ENCODE data around the gene PKNOX2.

GRCh38 chr11:125325196-125325595 lies 160.6 kb downstream of the PKNOX2 start:
- TF ChIP-seq RFX5 (IDR thresholded peaks at IDR 0.05; ENCODE audit: low read depth, low read length) (no peak), SRF (CRISPR knock-in tag; IDR thresholded peaks at IDR 0.05) (no peak), USF1 (CRISPR knock-in tag; IDR thresholded peaks at IDR 0.05) (no peak), CTCF (IDR thresholded peaks at IDR 0.05 in 2 of 3, conservative IDR thresholded peaks at IDR 0.05 in 1 of 3; ENCODE audit: insufficient read depth in 2 of 3, low read depth in 1 of 3, low read length in 3 of 3) (no peak), RB1 (IDR thresholded peaks at IDR 0.05; ENCODE audit: low read depth) (no peak), EZH2 (IDR thresholded peaks at IDR 0.05; ENCODE audit: borderline replicate concordance, low read depth, low read length) (no peak), KAT7 (CRISPR knock-in tag; IDR thresholded peaks at IDR 0.05; ENCODE audit: borderline replicate concordance) (no peak), HCFC1 (IDR thresholded peaks at IDR 0.05; ENCODE audit: low read depth, low read length) (no peak), HLTF (IDR thresholded peaks at IDR 0.05) (no peak), MAFK (IDR thresholded peaks at IDR 0.05; ENCODE audit: low read length) (no peak), POLR2A (conservative IDR thresholded peaks at IDR 0.05) (no peak), STAG1 (CRISPR knock-in tag; IDR thresholded peaks at IDR 0.05; ENCODE audit: borderline replicate concordance) (no peak), ZNF644 (tag; IDR thresholded peaks at IDR 0.05; ENCODE audit: low read depth) (no peak)
